ENCODE measurements around the gene SLC26A9.

DNA sequence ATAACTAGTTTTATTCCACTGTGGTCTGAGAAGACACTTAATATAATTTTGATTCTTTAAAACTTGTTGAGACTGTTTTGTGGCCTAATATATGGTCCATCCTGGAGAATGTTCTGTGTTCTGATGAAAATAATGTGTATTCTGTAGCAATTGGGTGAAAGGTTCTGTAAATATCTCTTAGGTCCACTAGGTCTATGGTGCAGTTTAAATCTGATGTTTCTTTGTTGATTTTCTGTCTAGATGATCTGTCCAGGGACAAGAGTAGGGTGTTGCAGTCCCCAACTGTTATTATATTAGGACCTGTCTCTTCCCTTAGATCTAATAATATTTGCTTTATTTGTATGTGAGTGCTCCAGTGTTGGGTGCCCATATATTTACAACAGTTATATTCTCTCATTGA, 59.5 kb downstream of the SLC26A9 start:
- TF ChIP-seq, protein P1, sequence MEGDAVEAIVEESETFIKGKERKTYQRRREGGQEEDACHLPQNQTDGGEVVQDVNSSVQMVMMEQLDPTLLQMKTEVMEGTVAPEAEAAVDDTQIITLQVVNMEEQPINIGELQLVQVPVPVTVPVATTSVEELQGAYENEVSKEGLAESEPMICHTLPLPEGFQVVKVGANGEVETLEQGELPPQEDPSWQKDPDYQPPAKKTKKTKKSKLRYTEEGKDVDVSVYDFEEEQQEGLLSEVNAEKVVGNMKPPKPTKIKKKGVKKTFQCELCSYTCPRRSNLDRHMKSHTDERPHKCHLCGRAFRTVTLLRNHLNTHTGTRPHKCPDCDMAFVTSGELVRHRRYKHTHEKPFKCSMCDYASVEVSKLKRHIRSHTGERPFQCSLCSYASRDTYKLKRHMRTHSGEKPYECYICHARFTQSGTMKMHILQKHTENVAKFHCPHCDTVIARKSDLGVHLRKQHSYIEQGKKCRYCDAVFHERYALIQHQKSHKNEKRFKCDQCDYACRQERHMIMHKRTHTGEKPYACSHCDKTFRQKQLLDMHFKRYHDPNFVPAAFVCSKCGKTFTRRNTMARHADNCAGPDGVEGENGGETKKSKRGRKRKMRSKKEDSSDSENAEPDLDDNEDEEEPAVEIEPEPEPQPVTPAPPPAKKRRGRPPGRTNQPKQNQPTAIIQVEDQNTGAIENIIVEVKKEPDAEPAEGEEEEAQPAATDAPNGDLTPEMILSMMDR (IDR thresholded peaks at IDR 0.05) = no peak
- TF ChIP-seq POLR2AphosphoS5 (IDR thresholded peaks at IDR 0.05; ENCODE audit: low read depth, low read length) (no peak), SIN3A (IDR thresholded peaks at IDR 0.05; ENCODE audit: borderline replicate concordance, insufficient read depth, low read depth, low read length) (no peak)
